C1 segment of cervical spinal cord (tissue), 14 donors: ENCODE data around the gene NRG2.

Experiments used
- DNase-seq, 14 donors: peaks; one replicate each; lab custom pipeline; 2025; lab: John Stamatoyannopoulos, UW

Gene NRG2

DNA sequence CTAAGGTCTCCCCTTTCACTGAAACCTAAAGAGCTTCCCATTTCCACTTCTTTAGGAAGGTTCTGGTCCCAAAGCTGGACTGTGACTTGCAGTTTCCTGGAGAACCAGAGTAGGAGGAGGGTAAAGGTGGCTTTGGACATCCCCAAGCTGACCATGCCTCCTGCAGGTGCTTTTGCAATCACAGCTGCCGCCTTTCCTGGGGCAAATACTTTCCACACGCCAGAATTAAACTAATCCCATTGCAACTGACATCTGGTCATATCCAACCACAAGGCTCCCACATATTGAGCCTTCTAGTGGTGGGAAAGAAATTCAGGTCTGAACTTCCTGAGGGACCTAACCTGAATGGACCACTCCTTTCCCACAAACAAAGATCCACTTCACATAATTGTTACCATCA, 92.7 kb downstream of the NRG2 start:
- DNase-seq: no peak

- DNase-seq: no peak
Observed at GRCh38 chr5:139949710-139950109, 93.4 kb downstream of the NRG2 start.

GRCh38 chr5:139947727-139948126, 95.4 kb downstream of the NRG2 start:
- no peak for DNase-seq

DNA sequence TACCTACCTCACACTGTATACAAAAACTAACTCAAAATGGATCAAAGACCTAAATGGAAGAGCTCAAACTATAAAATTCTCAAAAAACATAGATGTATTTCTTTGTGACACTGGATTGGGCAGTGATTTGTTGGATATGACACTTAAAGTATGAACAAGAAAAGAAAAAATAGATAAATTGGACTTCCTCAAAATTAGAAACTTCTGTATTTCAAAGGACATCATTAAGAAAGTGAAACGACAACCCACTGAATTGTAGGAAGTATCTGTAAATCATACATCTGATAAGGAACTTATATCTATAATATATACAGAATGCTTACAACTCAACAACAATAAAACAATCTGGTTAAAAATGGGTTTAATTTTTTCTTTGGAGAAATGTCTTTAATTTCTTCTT, 96.7 kb downstream of the NRG2 start:
- no peak for DNase-seq

DNA sequence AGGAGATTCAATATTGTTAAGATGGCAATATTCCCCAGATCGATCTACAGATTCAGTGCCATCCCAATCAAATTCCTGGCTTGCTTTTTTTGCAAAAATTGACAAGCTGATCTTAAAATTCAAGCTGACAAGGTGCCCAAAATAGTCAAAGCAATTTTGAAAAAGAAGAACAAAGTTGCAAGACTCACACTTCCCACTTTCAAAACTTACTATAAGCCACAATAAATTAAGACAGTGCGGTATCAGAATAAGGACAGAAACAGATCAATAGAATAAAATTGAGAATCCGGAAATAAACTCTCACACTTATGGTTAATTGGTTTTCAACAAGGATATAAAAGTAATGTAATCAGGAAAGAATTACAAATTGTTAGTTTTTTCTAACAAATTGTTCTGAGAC, 97.1 kb downstream of the NRG2 start:
- no peak for DNase-seq

DNA sequence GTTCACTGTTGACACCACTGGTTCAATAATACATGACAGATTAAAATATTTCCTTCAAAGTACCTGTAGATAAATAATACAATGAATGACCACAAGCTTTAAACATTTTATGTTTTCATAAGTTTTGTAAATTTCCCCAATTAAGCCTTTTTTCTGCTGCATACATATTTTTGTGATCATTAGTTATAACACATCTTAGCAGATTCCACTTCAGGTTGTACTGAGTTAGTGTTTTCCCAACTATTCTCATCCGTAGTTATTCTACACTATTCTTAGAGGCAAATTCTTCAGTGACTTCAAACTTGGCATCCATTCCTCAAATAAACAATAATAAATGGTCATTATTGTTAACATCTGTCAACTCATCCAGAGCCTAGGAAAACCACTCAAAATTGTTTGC, 100.9 kb downstream of the NRG2 start:
- no peak for DNase-seq

- DNase-seq: no peak
Observed at GRCh38 chr5:139930406-139930805, 112.7 kb downstream of the NRG2 start.

- peak in 1 of 14 donors; percentile 22 for DNase-seq
Observed at GRCh38 chr5:139926797-139927503, 116.1 kb downstream of the NRG2 start.

GRCh38 chr5:139925650-139926640, 117.2 kb downstream of the NRG2 start:
- DNase-seq: no peak

GRCh38 chr5:139925216-139925562, 117.9 kb downstream of the NRG2 start:
- no peak for DNase-seq

GRCh38 chr5:139924294-139925215, 118.5 kb downstream of the NRG2 start:
- DNase-seq: no peak

- DNase-seq: no peak
Observed at GRCh38 chr5:139919308-139919707, 123.8 kb downstream of the NRG2 start.

- no peak for DNase-seq
Observed at GRCh38 chr5:139915834-139916233, 127.3 kb downstream of the NRG2 start.

DNA sequence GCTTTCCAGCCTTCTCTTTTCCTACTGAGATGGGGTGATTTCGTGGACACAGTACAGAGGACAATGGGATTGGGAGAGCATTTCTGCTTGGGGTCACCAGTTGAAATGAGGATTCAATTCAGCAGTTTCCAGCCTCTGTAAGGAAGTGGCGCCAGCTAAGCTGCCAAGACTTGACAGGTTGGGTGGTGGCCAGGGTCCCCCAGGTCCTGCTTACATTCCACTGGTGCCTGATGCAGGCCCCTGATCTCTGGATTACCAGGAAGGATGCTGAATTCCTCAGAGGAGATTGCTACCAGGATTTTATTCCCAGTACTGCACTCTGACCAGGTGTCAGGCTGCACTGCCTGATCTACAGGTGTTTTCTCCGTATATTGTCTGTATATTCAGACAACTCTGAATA, 127.8 kb downstream of the NRG2 start:
- no peak for DNase-seq

DNA sequence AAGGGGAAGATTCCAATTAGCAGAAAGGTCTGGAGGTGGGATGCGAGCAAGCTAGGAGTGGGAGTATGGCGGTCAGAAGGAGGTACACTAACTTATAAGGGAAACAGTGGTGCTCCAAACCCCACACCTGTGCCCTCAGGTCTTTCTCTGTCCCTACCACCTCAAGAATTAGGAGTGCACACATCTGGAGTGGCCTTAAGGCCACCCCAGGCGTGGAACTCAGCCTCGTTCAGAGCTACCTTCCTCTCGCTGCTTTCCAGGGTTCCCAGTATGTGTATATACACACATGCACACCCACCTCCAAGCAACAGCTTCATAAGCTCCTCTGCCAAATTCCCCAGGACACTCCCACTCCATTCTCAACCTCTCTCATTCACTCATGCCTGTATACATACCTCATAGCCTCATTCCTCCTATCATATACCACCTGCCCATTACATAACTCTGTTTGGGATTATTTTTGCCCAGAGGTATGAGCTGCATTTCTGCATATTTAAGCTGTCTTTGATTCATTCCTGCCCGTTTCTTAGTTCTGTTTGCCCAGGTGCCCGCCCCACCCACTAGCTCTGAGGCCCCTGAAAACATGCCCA, 128.8 kb downstream of the NRG2 start:
- DNase-seq: no peak

GRCh38 chr5:139912804-139913203, 130.3 kb downstream of the NRG2 start:
- no peak for DNase-seq

GRCh38 chr5:139912158-139912557, 130.9 kb downstream of the NRG2 start:
- peak in 1 of 14 donors; percentile 8 for DNase-seq

GRCh38 chr5:139911425-139912120, 131.5 kb downstream of the NRG2 start:
- no peak for DNase-seq

DNA sequence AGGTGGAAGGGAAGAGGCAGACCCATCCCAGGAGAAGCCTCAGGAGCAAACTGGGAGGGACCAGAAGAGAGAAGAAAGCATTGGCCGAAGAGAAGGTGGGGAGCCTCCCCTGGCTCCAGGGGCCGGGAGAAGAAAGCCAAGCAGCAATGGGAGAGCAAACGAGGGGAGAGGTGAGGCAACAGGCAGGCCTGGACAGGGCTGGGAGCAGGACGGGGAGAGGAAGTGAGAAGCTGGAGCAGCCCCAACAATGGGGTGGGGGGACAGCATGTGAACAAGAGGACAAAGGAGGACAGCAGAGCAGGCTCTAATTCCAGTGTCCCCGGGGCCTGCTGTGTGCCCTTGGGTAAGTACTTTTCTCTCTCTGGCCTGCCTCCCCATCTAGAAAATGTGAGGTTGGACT, 132.2 kb downstream of the NRG2 start:
- DNase-seq: no peak

- no peak for DNase-seq
Observed at GRCh38 chr5:139910036-139910435, 133.1 kb downstream of the NRG2 start.

DNA sequence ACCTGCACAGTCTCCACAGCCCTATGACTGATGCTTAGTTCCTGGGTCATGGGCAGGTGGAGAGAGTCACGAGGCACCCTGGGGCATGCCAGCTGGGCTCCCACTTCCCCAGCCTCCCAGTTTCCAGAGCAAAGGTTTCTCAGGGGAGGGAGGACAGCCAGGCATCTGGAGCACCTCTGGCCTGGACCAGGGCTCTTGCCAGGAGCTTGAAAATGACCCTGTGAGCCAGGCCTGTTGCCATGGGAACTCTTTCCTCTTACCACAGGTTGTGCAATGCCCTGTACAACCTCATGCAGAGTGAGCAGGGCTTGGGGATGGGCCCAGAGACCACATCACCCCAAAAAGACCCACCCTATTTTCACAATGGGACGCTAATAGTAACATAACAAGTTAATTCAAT, 134.3 kb downstream of the NRG2 start:
- DNase-seq: peak in 1 of 14 donors; percentile 28
